HG02852 (cell line): ENCODE data around the gene MAGEB2.
"Not testable (repeated sequence)": the region's sequence is repeated elsewhere in the genome, so short reads cannot be mapped to it uniquely, and the experiment has no call there.

Experiments
- ATAC-seq: cut with Tn5 transposase; IDR thresholded peaks from one replicate; pipeline ENCODE4 v1.9.1; 2021; ENCODE audit warnings: mild to moderate bottlenecking, moderate library complexity; ENCODE audit not compliant: unreplicated experiment

The MAGEB2 gene

GRCh38 chrX:30215357-30215843, at the start of gene MAGEB2:
Gene MAGEB2, plus strand, starts transcription at chrX:30215563. Its CDS starts 3,018 bp downstream, at chrX:30218581.
- no peak for ATAC-seq

- no peak for ATAC-seq
Observed at GRCh38 chrX:30170900-30171299, 44.5 kb upstream of the MAGEB2 start.

- no peak for ATAC-seq
Observed at GRCh38 chrX:30181353-30181752, 34.0 kb upstream of the MAGEB2 start.

- ATAC-seq, result no peak
Observed at GRCh38 chrX:30183554-30183953, 31.8 kb upstream of the MAGEB2 start.

GRCh38 chrX:30190426-30190825, 24.9 kb upstream of the MAGEB2 start:
- no peak for ATAC-seq

GRCh38 chrX:30193910-30194309, 21.5 kb upstream of the MAGEB2 start:
- ATAC-seq, result not testable (repeated sequence)

- no peak for ATAC-seq
Observed at GRCh38 chrX:30196322-30196721, 19.0 kb upstream of the MAGEB2 start.

GRCh38 chrX:30212172-30212571, 3.2 kb upstream of the MAGEB2 start:
- no peak for ATAC-seq

GRCh38 chrX:30217465-30217864, 2.1 kb downstream of the MAGEB2 start:
- ATAC-seq, result no peak

- ATAC-seq, result no peak
Observed at GRCh38 chrX:30219372-30219771, 4.0 kb downstream of the MAGEB2 start.

- no peak for ATAC-seq
Observed at GRCh38 chrX:30220661-30221060, 5.3 kb downstream of the MAGEB2 start.

GRCh38 chrX:30224536-30224935, 9.2 kb downstream of the MAGEB2 start:
- ATAC-seq, result no peak

- no peak for ATAC-seq
Observed at GRCh38 chrX:30228526-30228925, 13.2 kb downstream of the MAGEB2 start.

GRCh38 chrX:30230395-30230794, 15.0 kb downstream of the MAGEB2 start, which contains the start of gene MAGEB3:
Gene MAGEB3, plus strand, starts transcription at chrX:30230657. Its CDS starts 5,268 bp downstream, at chrX:30235925.
- ATAC-seq, result no peak

- ATAC-seq, result no peak
Observed at GRCh38 chrX:30241724-30242415, 26.5 kb downstream of the MAGEB2 start, which contains the start of gene MAGEB4. Gene MAGEB4, plus strand, starts transcription at chrX:30242000. Its CDS starts 136 bp downstream, at chrX:30242136.

GRCh38 chrX:30246769-30247489, 31.6 kb downstream of the MAGEB2 start, which contains the start of gene MAGEB1:
Gene MAGEB1, plus strand, starts transcription at chrX:30247146. Its CDS starts 3,348 bp downstream, at chrX:30250494.
- ATAC-seq, result no peak

- ATAC-seq, result peak; percentile 70
Observed at GRCh38 chrX:30248854-30249253, 33.5 kb downstream of the MAGEB2 start.

GRCh38 chrX:30253257-30253656, 37.9 kb downstream of the MAGEB2 start:
- peak; percentile 69 for ATAC-seq

- ATAC-seq, result no peak
Observed at GRCh38 chrX:30259927-30260326, 44.6 kb downstream of the MAGEB2 start.

GRCh38 chrX:30261012-30261411, 45.6 kb downstream of the MAGEB2 start:
- ATAC-seq, result no peak

- no peak for ATAC-seq
Observed at GRCh38 chrX:30262763-30263162, 47.4 kb downstream of the MAGEB2 start.
